Calu3 (cell line): Measurements from ENCODE around the gene KRTAP19-8. TPM values are rescaled to one million over a fixed set of nuclear protein-coding genes. Genes with fewer than 3 reads are reported as not detected.
A peak's percentile ranks its signal among the peaks of the same experiment; 100 is the strongest.

ENCODE experiments used
- Bru-seq: library from RNA; stranded (reverse); fragments of 400-500 nt; gene quantifications from one replicate; lab custom pipeline; 2021; lab: Mats Ljungman, UMichigan
- BruChase-seq, 2 experiments: library from RNA; stranded (reverse); fragments of 400-500 nt; gene quantifications; one replicate each; lab custom pipeline; 2021; lab: Mats Ljungman, UMichigan
- BruUV-seq: library from RNA; stranded (reverse); fragments of 400-500 nt; replicated peaks from 2 replicates; lab custom pipeline; 2021; lab: Mats Ljungman, UMichigan
- CTCF ChIA-PET: fragments of 300-600 bp; sonication (Branson Sonifier 250); formaldehyde crosslinking; loops from one replicate; lab custom pipeline; 2022; ENCODE audit warnings: antibody characterized with exemption; lab: Charles Lee
- DNase-seq: peaks from one replicate; pipeline ENCODE4 v3.0.0; 2022
- H3K27ac Mint-ChIP-seq: one replicate; pipeline ENCODE4 v1.8.0; 2022; ENCODE audit warnings: mixed read lengths; ENCODE audit not compliant: unreplicated experiment
- H3K27me3 Mint-ChIP-seq: one replicate; pipeline ENCODE4 v1.8.0; 2022; ENCODE audit warnings: mixed read lengths; ENCODE audit not compliant: unreplicated experiment
- H3K36me3 Mint-ChIP-seq: one replicate; pipeline ENCODE4 v1.8.0; 2022; ENCODE audit warnings: mild to moderate bottlenecking, moderate library complexity, mixed read lengths; ENCODE audit not compliant: insufficient read depth, unreplicated experiment
- H3K4me1 Mint-ChIP-seq: one replicate; pipeline ENCODE4 v1.8.0; 2022; ENCODE audit warnings: mild to moderate bottlenecking, low read depth, mixed read lengths; ENCODE audit not compliant: unreplicated experiment
- H3K4me3 Mint-ChIP-seq: one replicate; pipeline ENCODE4 v1.8.0; 2022; ENCODE audit warnings: mild to moderate bottlenecking, low read depth, moderate library complexity, mixed read lengths; ENCODE audit not compliant: unreplicated experiment
- H3K9me3 Mint-ChIP-seq: one replicate; pipeline ENCODE4 v1.8.0; 2022; ENCODE audit warnings: low read depth, mixed read lengths; ENCODE audit not compliant: unreplicated experiment
- CTCF ChIP-seq: fragments of 200-600 bp; IDR thresholded peaks from one replicate; pipeline ENCODE4 v1.8.0; 2022; ENCODE audit warnings: antibody characterized with exemption; ENCODE audit not compliant: unreplicated experiment
- intact Hi-C: fragments of 100-400 bp; cut with micrococcal nuclease; formaldehyde crosslinking; loops from one replicate; pipeline ENCODE4 v1.10.0; 2022; ENCODE audit not compliant: unreplicated experiment
- long read RNA-seq: library from polyadenylated mRNA; stranded (forward); transcript quantifications from one replicate; pipeline ENCODE4 v2.0.0, GENCODE V29; 2022
- total RNA-seq: library from RNA; stranded (reverse); gene quantifications from 2 replicates; pipeline ENCODE4 v1.2.3, GENCODE V29; 2022

KRTAP19-8 gene, protein sequence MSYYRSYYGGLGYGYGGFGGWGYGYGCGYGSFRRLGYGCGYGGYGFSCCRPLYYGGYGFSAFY
- total RNA-seq: not detected in 2 replicates
- Bru-seq, nascent RNA: not detected
- percentile 26 among the genes with signal in this experiment for BruChase-seq, experiment 1, labeled RNA remaining after a 6-hour chase
- not detected for BruChase-seq, experiment 2, labeled RNA remaining after a 2-hour chase
- long read RNA-seq: 0 reads

DNA sequence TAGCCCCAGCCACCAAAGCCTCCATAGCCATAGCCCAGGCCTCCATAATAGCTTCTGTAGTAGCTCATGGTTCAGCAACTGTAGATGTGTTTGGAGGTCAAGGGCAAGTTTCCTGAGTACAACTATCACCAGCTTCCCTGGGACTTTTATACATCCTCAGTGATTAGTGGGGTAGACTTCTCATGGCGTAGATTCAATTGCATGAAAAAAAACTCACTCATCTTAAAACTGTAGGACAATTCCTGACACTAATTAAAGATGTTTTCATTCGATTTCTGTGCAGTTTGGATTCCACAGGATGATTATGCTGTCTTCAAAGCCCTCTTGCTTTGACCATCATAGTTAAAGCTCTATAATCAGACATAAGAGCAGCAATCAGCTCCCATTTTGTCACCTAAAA lies at the start of gene KRTAP19-8:
TSS of gene KRTAP19-8 (minus strand) at position 101 of the 400 bp plus-strand sequence. CDS start at position 68, 33 bp downstream.
- H3K36me3 Mint-ChIP-seq: no peaks in the 10 kb centered on the region
- no peak within 1 kb of the TSS for H3K27ac Mint-ChIP-seq
- no peak for DNase-seq
- H3K27me3 Mint-ChIP-seq: no peaks in the 10 kb centered on the region
- no peak within 1 kb of the TSS for H3K4me3 Mint-ChIP-seq
- no peaks in the 10 kb centered on the region for H3K9me3 Mint-ChIP-seq
- no peak for TF ChIP-seq CTCF
- CTCF ChIA-PET: no interaction called here
- intact Hi-C loops: no loop called here
- BruUV-seq: no TSS peak
- H3K4me1 Mint-ChIP-seq: no peaks in the 10 kb centered on the region

- Mint-ChIP-seq H3K27ac (no peak overlapping the region), H3K9me3 (no peaks in the 10 kb centered on the region), H3K4me3 (no peak overlapping the region), H3K4me1 (no peaks in the 10 kb centered on the region), H3K27me3 (peaks cover 1% of the 10 kb centered on the region), H3K36me3 (no peaks in the 10 kb centered on the region)
- CTCF ChIA-PET: no interaction called here
- DNase-seq: no peak
- TF ChIP-seq CTCF: no peak
- intact Hi-C loops: no loop called here
- no TSS peak for BruUV-seq
Measured at GRCh38 chr21:31087639-31088473, 49.6 kb upstream of the KRTAP19-8 start.

- Mint-ChIP-seq H3K4me1 (no peaks in the 10 kb centered on the region), H3K9me3 (no peaks in the 10 kb centered on the region), H3K36me3 (no peaks in the 10 kb centered on the region), H3K27ac (no peak overlapping the region), H3K4me3 (no peak overlapping the region), H3K27me3 (peaks cover 9% of the 10 kb centered on the region)
- CTCF ChIA-PET: no interaction called here
- no peak for TF ChIP-seq CTCF
- BruUV-seq: no TSS peak
- intact Hi-C loops: no loop called here
- DNase-seq: no peak
Measured at GRCh38 chr21:31084689-31085088, 46.4 kb upstream of the KRTAP19-8 start.

- Mint-ChIP-seq H3K4me3 (no peak overlapping the region), H3K27ac (no peak overlapping the region), H3K27me3 (peaks cover 56% of the 10 kb centered on the region), H3K4me1 (no peaks in the 10 kb centered on the region), H3K36me3 (no peaks in the 10 kb centered on the region), H3K9me3 (peaks cover 2% of the 10 kb centered on the region)
- no peak for DNase-seq
- CTCF ChIA-PET: no interaction called here
- no peak for TF ChIP-seq CTCF
- no TSS peak for BruUV-seq
- intact Hi-C loops: no loop called here
Measured at GRCh38 chr21:31078796-31079195, 40.5 kb upstream of the KRTAP19-8 start.
